ENCODE measurements around the gene HAUS2.
"Not testable (repeated sequence)": the region's sequence is repeated elsewhere in the genome, so short reads cannot be mapped to it uniquely, and the experiment has no call there.

Gene HAUS2

DNA sequence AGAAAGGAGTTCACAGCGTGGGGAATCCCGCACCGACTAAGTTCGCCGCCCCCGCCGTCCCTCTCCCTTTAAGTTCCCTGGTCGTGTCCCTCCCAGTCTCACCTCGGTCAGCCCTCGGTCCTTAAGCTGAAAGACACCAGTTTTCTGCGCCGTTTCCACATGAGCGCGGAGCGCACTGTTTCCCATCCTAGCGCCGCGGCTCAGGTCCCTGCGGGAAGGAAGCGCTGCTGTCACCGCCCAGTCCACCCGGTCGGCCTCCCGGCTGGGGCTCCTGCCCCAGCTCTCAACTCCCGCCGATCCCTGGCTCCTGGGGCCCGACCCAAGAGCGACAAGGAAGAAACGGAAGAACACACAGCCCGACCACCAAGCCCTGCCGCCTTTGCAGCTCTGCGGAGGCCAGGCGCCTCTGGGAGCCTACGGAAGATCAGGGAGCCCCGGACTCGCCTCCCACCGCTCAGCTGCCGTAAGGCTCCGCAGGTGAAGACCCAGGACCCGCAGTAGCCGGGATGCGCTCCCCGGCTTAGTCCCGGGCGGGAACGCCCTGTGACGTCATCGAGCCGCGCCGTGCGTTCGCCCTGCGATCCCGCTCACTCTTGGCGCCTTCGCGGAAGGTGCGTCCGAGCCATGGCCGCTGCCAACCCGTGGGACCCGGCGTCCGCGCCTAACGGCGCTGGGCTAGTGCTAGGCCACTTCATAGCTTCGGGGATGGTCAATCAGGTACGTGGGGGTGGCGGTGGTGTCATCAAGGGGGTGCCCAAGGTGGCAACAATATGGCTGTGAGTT, at the start of gene HAUS2, which contains the start of gene LRRC57:
HAUS2 (plus strand) TSS at position 590 of the 783 bp plus-strand sequence; CDS start at position 625, 35 bp downstream.
LRRC57 (minus strand) TSS at position 545 of the 783 bp plus-strand sequence; CDS start at position 186, 359 bp downstream.
- peak; percentile 82 for DNase-seq (ENCODE audit: low read depth)

DNA sequence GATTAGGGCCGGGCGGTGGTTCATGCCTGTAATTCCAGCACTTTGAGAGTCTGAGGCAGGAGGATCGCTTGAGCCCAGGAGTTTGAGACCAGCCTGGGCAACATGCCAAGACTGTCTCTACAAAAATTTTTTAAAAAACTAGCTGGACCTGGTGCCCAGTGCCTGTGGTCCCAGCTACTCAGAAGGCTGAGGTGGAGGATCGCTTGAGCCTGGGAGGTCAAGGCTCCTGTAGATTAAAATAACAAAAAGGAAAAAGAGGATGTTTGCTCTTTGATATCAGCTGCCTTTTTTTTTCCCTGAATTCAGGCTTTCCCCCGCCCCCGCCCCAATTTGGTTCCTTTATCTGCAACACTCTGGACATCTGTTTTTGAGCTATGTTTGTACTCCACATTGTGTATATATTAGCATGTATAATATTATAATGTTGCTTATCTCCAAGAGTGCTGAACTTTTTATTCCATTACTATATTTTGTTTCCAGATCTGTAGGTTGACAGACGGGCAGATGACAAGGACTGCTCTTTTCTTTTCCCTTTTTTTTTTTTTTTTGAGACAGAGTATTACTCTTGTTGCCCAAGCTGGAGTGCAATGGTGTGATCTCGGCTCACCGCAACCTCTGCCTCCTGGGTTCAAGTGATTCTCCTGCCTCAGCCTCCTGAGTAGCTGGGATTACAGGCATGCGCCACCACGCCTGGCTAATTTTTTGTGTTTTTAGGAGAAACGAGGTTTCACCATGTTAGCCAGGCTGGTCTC, 48.6 kb upstream of the HAUS2 start:
- DNase-seq (ENCODE audit: low read depth) = no peak

DNA sequence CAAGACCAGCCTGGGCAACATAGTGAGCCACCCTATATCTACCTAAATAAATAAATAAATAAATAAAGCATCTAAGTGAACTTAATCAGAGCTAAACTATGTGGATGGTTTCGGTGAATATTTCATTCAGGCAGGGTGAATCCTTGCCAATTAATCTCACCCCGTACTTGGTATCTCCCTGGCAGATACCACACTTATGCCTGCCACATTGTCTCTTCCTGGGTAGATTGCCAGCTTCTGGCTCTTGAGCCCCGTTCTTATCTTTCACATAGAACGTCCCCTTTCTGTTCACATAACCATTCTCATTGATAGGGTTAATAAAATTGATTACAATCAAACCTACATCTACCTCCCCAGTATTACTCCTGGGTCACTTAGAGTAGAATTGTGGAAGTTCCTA, 46.2 kb upstream of the HAUS2 start:
- DNase-seq (ENCODE audit: low read depth) = no peak

DNA sequence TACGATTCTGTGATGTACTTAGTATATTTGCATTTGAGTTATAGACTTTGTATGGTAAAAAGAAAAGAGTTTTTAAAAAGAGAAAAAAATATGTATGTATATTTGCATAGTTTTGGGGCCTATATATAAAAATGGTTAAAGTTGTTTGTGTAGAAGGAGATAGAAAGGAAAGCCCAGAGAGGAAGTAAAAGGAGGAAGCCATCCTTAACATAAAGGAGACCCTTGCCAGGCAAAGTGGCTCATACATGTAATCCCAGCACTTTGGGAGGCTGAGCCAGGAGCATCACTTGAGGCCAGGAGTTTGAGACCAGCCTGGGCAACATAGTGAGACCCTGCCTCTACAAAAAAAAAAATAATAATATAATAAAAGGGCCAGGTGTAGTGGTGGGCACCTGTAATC, 44.8 kb upstream of the HAUS2 start:
- no peak for DNase-seq (ENCODE audit: low read depth)

DNA sequence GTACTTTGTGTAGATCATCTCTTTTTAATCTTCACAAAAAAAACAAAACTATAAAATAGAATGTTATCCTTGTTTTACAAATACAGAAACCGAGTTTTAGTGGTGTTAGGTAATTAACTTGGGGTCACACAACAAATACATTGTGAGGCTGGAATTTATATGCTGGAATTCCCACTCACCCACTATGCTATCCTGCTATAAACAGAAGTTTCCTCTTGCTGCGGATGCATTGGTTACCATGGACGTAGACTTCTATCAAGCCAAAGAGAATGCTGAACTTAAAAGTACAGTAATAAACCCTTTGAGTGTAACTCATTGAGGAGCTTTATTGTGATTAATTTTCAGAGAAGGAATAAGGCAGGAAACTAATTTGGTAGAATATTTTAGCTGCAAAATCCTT, 44.0 kb upstream of the HAUS2 start:
- no peak for DNase-seq (ENCODE audit: low read depth)

DNA sequence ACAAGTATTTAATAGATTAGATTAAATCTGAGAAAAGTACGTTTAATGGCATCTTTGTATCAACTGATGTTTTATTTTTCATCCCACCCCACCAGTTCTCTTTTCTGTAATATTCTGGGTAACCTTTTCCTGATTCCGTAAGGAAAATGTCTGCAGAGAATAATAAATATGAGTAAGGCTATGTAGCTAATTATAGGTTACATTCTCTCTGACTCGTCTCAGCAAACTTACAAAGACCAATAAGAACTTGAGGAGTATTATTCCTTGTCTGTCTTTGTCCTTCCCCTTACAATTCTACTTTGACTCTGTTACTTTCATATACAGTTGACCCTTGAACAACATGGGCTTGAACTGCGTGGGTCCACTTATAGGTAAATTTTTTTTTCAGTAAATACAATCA, 41.1 kb upstream of the HAUS2 start:
- DNase-seq (ENCODE audit: low read depth) = no peak

DNA sequence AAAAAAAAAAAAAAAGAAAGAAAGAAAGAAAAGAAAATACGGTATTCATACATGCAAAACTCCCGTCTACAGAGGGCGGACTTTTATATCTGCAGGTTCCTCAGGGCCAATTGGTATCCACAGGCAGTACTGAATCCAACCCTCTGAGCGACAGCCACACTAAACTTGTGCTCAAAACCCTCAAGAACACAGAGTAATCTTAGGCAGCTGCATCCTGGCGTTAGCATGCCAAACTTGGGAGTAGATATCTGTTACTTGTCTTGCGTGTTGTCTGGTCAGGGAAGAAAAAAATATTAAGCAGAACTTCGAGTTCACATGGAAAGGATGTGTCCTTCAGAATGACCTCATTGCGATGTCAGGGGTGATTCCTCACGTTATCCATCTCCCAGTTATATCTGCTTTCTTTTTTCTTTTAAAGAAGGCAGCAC, 40.4 kb upstream of the HAUS2 start:
- no peak for DNase-seq (ENCODE audit: low read depth)

DNA sequence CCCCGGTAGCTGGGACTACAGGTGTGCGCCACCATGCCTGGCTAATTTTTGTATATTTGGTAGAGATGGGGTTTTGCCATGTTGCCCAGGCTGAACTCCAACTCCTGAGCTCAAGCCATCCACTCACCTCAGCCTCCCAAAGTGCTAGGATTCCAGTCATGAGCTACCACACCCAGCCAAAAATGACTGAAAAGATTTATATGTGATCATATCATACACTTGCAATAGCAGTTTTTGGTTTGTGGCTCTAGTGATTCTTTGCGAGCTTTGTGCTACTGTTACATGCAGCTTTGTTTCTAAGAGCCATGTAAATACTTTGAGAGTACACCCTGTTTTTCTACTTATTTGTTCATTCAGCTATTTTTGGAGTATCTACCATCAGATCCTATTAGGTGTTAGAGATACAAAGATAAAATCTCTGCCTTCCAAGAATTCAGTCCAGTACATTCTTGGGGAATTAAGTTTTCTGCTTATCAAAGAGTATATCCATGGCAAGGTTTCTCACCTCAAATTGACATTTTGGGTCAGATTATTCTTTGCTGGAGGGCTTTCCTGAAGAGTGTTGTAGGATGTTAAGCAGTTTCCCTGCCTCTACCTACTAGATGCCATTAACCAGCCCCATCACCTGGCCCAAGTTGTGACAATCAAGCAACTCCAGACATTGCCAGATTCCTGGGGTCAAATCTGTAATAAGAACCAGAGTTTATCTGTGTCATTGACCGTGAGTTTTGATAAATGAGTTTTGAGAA, 38.2 kb upstream of the HAUS2 start:
- DNase-seq (ENCODE audit: low read depth) = no peak

DNA sequence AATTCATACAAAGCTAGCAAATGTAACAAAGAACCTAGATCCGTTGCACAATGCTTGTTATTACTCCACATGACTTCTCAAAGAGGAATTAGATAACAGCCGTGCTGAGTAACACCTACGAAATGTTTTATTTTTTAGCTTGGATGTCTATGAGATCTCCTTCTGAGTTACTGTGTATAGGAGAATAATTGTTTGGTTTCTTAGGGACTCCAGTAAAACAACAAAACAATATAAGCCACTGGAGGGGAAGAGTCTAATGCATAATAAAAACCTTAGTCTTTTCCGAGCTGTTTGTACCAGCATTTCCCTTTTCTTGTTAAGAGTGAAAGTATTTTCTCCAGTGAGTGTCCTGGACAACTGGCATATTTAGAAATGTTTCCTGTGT, 37.6 kb upstream of the HAUS2 start:
- DNase-seq (ENCODE audit: low read depth) = no peak

DNA sequence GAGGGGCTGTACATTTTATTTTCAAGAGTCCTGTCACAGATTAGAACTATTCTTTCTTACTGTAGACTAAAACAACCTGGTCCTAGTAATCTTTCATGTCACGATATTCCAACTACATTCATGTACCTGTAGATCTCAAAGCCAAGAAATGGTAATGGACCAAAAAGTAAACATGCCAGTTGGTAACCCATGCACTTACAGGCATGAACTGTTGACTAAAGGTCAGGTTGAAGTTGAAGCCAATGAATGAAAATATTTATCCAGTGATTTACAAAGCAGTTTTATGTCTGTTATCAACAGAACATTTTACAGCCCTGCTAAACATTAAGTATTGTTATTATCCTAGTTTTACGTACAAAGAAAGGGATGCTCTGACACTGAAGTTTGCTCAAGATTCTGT, 25.3 kb upstream of the HAUS2 start:
- no peak for DNase-seq (ENCODE audit: low read depth)

DNA sequence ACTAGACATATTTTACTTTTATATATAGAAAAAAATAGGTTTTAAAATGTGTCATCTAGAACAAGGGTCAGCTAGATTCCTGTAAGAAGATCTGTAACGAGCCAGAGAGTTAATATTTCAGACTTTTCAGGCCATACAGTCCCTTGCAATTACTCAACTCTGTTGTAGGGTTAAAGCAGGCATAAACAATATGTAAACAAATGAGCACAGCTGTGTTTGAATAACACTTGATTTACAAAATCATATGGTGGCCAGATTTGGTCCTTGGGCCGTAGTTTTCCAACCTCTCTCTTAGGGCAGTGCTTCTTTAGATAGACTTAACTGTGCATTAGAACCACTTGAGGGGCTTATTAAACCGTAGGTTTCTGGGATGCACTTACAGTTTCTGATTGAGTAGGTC, 19.7 kb upstream of the HAUS2 start:
- DNase-seq (ENCODE audit: low read depth) = no peak

DNA sequence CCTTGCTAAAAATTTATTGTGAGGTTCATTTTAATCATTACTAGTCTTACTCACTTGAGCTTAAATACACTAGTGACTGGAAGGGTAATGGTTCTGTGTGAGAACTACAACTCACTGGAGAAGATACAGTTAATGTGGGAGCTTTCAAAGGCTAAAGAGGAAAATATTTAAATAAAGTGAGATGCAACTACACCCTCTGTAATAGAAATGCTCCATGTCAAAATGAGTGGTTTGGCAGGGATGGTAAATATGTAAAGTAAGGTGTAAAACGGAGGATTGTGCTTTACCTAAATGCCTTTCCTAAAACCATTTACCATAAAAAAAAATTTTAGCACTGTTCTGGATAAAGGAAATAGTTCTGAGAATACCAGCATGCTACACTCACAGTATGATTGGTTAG, 15.4 kb upstream of the HAUS2 start:
- no peak for DNase-seq (ENCODE audit: low read depth)

DNA sequence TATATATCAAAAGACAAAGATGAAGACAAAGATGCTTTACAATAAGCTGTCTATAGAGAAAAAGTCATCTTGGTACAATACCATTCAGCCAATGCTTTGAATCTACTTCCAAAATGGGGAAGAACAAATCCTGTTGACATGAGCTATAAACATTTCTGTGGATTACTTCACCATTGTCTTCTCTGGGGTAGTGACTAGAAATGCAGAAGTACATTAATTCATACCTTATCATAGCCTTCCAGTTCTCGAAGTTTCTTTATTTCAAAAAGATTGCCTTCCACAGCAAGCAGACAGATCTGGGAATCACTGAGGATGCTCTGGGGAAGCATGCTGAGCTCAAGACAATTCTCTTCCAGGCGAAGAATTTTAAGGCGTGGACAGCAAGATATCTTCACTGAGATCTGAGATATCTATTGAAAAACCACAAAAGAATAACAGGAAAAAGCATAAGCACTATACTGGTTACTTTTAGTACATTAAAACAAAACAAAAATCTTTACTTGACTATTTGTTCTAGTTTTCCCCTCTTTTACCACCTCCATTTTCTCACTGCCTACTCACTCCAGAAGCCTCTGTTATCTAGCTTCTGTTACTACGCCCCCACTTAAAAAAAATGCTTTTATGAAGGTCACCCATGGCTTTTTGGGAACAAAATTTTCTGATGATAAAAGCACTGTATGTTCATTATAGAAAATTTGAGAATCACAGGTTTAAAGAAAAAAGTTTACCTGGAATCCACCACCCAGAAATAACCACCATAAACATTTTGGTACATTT, 3.6 kb upstream of the HAUS2 start:
- DNase-seq (ENCODE audit: low read depth) = no peak

DNA sequence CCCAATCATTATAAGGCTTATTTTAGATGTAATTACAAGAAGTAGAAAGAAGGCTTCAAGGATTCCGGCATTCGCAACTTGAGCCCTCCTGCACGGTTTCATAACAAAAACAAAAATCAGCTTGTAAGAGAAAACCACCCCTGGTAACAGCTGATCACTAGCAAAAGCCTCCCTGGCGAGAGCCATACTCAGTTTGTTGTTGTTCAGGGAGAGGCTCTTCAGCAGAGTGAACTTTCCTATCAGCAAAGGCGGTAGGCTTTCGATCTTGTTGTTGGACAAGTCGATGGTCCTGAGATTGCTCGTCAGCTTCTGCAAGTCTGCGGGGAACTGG, 755 bp upstream of the HAUS2 start:
- DNase-seq (ENCODE audit: low read depth) = no peak

DNA sequence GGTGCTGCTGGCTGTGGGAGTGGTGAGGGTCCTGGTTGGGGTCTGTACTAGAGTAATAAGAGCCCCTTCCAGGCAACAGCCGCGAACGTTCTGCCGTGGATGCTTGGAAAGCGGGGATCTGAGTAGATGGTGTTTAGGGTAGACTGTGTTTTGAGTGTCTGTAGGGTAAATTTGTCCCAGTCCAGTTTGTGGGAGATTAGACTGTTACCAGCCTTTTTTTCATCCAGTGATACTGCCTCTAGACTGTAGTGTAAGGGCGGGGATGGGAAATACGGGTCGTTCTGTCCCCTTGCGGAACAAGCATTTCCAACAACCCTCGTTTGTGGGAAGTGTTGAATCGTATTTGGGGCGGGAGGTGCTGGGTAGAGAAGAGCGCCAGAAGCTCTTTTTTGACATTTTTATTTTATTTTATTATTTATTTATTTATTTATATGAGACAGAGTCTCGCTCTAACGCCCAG, 424 bp downstream of the HAUS2 start:
- peak; percentile 0 for DNase-seq (ENCODE audit: low read depth)

DNA sequence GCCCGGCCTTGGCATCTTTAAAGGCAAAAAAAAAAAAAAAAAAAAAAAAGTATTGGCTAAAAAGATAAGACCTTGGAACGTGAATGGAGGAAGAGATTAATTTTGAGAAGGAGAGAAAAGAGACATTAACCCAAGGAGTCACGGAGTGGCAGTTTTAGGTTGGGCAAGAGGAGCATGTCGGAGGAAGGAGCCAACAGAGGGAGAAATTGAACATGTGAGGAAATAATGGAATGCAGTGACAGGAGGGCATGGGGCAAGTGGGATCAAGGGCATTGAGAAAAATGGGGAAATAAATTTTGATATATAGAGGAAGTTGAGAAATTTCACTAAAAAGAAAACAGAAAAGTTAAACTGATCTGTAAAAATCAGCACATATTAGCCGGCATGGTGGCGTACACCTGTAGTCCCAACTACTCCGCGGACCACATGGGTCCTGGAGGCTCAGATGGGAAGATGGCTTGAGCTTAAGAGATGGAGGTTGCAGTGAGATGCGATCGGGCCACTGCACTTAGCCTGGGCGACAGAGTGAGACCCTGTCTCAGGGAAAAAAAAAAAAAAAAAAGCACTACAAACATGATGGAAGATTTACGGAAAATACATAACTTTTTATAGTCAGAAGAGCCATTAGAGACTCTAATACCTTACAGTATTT, 1.2 kb downstream of the HAUS2 start:
- DNase-seq (ENCODE audit: low read depth) = no peak

DNA sequence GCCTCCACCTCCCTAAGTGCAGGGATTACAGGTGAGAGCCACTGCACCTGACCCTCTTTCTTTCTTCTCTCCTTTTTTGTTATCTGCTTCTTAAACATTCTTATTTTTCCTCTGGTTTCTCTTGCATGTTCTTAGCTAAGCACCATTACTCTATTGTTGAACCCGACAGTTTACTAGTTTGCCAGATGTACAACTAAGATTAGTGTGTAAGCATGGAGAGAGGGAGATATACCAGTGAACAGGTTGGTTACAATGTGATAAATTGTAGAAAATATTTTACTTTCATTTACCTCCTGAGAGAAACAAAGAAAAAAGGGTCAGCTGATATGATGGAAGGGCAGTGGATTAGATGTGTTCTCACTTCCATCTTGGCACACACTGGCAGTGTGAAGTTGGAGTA, 4.9 kb downstream of the HAUS2 start:
- no peak for DNase-seq (ENCODE audit: low read depth)

DNA sequence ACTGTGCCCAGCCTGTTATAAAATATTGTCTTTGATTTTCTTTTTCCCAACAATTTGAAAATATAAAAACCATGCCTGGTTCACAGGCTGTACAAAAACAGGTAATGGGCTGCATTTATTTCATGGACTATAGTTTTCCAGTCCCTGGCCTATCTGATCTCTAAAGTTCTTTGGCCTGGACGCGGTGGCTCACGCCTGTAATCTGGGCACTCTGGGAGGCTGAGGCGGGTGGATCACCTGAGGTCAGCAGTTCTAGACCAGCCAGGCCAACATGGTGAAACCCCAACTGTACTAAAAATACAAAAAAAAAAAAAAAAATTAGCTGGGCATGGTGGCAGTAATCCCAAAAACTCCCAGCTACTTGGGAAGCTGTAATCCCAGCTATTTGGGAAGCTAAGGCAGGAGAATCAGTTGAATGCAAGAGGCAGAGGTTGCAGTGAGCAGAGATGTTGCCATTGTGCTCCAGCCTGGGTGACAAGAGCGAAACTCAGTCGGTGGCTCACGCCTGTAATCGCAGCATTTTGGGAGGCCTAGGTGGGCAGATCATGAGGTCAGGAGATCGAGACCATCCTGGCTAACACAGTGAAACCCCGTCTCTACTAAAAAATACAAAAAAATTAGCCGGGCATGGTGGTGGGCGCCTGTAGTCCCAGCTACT, 8.0 kb downstream of the HAUS2 start:
- not testable (repeated sequence) for DNase-seq (ENCODE audit: low read depth)

DNA sequence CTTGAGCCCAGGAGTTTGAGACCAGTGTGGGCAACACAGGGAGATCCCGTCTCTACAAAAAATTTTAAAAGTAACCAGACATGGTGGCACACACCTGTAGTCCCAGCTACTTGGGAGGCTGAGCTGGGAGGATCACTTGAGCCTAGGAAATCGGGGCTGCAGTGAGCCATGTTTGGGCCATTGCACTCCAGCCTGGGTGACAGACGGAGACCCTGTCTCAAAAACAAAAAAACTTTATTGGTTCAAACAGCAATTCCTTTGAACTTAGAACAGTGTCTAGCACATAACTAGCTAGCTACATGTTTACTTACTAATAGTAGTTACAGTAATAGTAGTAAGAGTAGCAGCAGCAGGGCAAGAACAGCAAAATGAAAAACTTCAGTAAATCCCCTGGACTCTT, 10.1 kb downstream of the HAUS2 start:
- no peak for DNase-seq (ENCODE audit: low read depth)

DNA sequence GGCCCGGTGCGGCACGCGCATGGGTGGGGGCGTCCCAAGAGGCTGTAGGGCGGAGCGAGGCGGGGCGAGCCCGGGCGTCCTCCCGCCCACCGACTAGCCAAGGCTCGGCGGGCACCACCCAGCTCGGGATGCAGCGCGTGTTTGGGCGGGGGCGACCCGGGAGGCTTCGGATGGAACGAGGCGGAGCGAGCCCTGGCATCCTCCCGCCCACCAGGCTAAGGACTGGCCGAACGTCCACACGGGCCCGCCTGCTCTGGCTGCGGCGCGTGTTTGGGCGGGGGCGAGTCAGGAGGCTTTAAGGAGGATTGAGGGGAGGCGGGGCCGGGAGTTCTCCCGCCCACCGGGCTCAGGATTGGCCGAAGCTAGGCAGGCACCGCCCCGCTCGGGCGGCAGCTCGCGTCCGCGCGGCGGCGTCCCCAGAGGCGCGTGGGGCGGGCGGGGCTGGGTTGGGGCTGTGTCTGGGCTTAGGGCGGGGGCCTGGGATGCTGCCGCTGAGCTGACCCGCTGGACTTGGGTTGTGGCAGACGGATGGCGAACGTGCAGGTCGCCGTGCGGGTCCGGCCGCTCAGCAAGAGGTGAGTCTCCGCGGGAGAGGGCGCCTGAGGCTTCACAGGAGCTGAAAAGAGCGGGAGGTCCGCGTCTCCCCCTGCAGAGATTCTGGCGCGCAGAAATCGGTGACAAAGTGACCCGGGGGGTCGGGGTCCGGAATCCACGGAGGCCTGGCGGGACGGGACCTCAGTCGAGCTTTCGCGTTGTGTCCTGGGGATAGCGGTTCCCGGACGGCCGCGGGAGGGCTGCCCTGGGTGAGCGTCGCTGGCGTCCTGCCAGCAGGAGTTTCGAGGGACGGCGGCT, 26.8 kb downstream of the HAUS2 start, which contains the start of gene STARD9:
STARD9 (plus strand) TSS at position 419 of the 852 bp plus-strand sequence; CDS start at position 529, 110 bp downstream.
- DNase-seq (ENCODE audit: low read depth) = peak; percentile 95

Measured in stimulated activated CD8-positive, alpha-beta memory T cell treated with anti-CD3 and anti-CD28 coated beads, Interleukin-4, amount 100 ng/mL, for 24 hours (primary cell).